Measurements from ENCODE around the gene CLTA. TPM values are rescaled to one million over a fixed set of nuclear protein-coding genes. Genes with fewer than 3 reads are reported as not detected.

CLTA gene
- total RNA-seq, 2 donors from 2014 or later, result 86.7 to 145 TPM

GRCh38 chr9:36143245-36143641 lies 47.5 kb upstream of the CLTA start:
- WGBS, 2 donors, result 75% methylated on average over 13 of the region's 13 CpGs
- TF ChIP-seq POLR2A (IDR thresholded peaks at IDR 0.05) (no peak), CTCF (IDR thresholded peaks at IDR 0.05) (no peak)
- no peak for ATAC-seq

GRCh38 chr9:36144309-36145232 lies 46.1 kb upstream of the CLTA start:
- H3K4me3 ChIP-seq, result no peak overlapping the region
- 74 to 83% methylated on average over 12 of the region's 12 CpGs for WGBS, 2 donors
- intact Hi-C loops (cut with DNase I), result no loop called here
- H3K4me1 ChIP-seq, result no peaks in the 10 kb centered on the region
- H3K36me3 ChIP-seq (replicated peaks in 1 of 2; ENCODE audit: insufficient read depth in 1 of 2, low read depth in 2 of 2), result no peaks in the 10 kb centered on the region
- DNase-seq (no peak), ATAC-seq (no peak)
- H3K27me3 ChIP-seq, result no peaks in the 10 kb centered on the region
- TF ChIP-seq CTCF (IDR thresholded peaks at IDR 0.05) (no peak), POLR2A (IDR thresholded peaks at IDR 0.05) (no peak)
- peaks cover 0 to 7% (median 0%) of the 10 kb centered on the region in 3 donors for H3K9me3 ChIP-seq
- H3K27ac ChIP-seq, result no peak overlapping the region

More at GRCh38 chr9:36143245-36143641, 47.5 kb upstream of the CLTA start:
- H3K4me3 ChIP-seq, result no peak overlapping the region
- peaks cover 0 to 7% (median 0%) of the 10 kb centered on the region in 3 donors for H3K9me3 ChIP-seq
- intact Hi-C loops (cut with DNase I), result no loop called here
- H3K36me3 ChIP-seq (replicated peaks in 1 of 2; ENCODE audit: insufficient read depth in 1 of 2, low read depth in 2 of 2), result no peaks in the 10 kb centered on the region
- no peaks in the 10 kb centered on the region for H3K4me1 ChIP-seq
- DNase-seq, result no peak
- H3K27ac ChIP-seq, result peak overlapping the region in 2 of 4 donors; percentile 54 to 72
- H3K27me3 ChIP-seq, result no peaks in the 10 kb centered on the region

- Histone ChIP-seq H3K36me3 (replicated peaks in 1 of 2; ENCODE audit: insufficient read depth in 1 of 2, low read depth in 2 of 2) (no peaks in the 10 kb centered on the region), H3K4me1 (no peaks in the 10 kb centered on the region), H3K27ac (no peak overlapping the region), H3K4me3 (no peak overlapping the region), H3K27me3 (no peaks in the 10 kb centered on the region), H3K9me3 (peaks cover 0 to 7% (median 0%) of the 10 kb centered on the region in 3 donors)
- ATAC-seq, result no peak
- intact Hi-C loops (cut with DNase I), result no loop called here
- 73 to 87% methylated on average over 4 of the region's 4 CpGs for whole genome bisulfite sequencing, 2 donors
- no peak for TF ChIP-seq POLR2A (IDR thresholded peaks at IDR 0.05)
- TF ChIP-seq CTCF (IDR thresholded peaks at IDR 0.05), result no peak
- no peak for DNase-seq
Measured at GRCh38 chr9:36145970-36146369, 44.8 kb upstream of the CLTA start.

- ATAC-seq (no peak), DNase-seq (no peak)
- Histone ChIP-seq H3K4me1 (no peaks in the 10 kb centered on the region), H3K4me3 (no peak overlapping the region), H3K36me3 (replicated peaks in 1 of 2; ENCODE audit: insufficient read depth in 1 of 2, low read depth in 2 of 2) (no peaks in the 10 kb centered on the region), H3K9me3 (peaks cover 0 to 7% (median 0%) of the 10 kb centered on the region in 3 donors), H3K27me3 (no peaks in the 10 kb centered on the region), H3K27ac (no peak overlapping the region)
- intact Hi-C loops (cut with DNase I), result no loop called here
- no peak for TF ChIP-seq POLR2A (IDR thresholded peaks at IDR 0.05)
- TF ChIP-seq CTCF (IDR thresholded peaks at IDR 0.05), result no peak
- 88% methylated on average over 4 to 9 of the region's 10 CpGs for WGBS, 2 donors
Measured at GRCh38 chr9:36146651-36147050, 44.1 kb upstream of the CLTA start.
